SKM-1 treated with dmso at 0.1 percent for 144 hours (cell line): ENCODE results near the gene ADARB2.

Experiments
- DNase-seq: peaks from one replicate; lab custom pipeline; 2025; ENCODE audit not compliant: unreplicated experiment; lab: John Stamatoyannopoulos, UW

The ADARB2 gene

GRCh38 chr10:1509011-1509530 is 228.3 kb downstream of the ADARB2 start:
- no peak for DNase-seq

DNA sequence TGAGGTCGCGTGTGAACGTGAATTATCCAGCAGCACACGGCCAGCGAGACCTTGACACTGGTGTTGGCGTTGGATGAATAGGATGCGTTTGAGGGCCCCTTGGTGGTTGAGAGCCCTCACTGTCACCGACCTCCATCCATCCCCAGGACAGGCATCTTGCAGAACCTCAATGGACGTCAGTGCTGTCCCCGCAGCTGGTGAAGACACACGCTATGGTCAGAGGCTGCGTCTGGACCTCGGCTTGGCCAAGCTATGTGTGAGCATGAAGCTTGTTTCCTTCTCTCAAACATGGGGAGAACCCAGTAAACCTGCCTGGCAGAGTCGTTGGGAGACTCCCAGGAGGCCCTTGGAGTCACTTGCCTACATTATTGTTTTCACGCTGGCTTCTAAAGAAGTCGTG is 229.2 kb downstream of the ADARB2 start:
- DNase-seq = no peak

- DNase-seq = no peak
Measured at GRCh38 chr10:1507436-1507835, 229.9 kb downstream of the ADARB2 start.

GRCh38 chr10:1504940-1505339 is 232.4 kb downstream of the ADARB2 start:
- no peak for DNase-seq

- no peak for DNase-seq
Measured at GRCh38 chr10:1504286-1504685, 233.0 kb downstream of the ADARB2 start.

DNA sequence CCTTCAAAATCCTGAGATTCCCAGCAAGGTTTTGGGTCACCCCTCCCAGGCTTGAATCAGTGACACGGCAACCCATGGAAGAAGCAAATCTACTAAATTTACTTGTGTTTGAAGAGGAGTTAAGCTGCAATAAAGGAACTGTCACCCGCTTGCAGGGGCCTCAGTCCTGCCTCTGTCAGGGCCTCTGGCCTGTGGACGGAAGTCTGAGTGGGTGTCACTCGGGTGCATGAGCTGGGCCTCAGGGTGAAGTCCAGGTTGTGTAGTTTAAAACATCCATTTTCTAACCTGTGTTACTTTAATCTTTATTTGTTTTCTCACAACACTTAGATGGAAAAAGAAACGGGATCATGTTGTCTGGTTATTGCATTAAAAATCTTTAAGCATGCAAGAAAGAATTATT is 234.9 kb downstream of the ADARB2 start:
- no peak for DNase-seq

DNA sequence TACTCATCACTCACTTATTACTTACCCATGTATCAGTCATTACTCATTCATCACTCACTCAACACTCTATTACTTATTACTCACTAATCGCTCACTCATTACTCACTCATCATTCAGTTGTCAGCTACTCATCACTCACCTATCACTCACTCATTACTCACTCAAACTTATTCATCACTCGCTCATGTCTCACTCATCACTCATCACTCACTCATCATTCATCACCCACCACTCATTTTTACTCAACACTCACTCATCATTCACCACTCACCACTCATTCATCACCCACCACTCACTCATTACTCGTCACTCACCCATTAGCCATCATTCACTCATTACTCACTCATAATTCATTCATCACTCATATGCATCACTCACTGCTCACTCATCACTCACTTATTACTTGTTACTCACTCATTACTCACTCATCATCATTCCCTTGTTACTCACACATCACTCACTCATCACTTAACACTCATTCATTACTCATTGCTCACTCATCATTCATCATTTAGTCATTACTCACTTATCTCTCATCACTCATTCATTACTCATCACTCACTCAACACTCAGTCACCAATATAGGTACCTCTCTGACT is 237.9 kb downstream of the ADARB2 start:
- DNase-seq = no peak

DNA sequence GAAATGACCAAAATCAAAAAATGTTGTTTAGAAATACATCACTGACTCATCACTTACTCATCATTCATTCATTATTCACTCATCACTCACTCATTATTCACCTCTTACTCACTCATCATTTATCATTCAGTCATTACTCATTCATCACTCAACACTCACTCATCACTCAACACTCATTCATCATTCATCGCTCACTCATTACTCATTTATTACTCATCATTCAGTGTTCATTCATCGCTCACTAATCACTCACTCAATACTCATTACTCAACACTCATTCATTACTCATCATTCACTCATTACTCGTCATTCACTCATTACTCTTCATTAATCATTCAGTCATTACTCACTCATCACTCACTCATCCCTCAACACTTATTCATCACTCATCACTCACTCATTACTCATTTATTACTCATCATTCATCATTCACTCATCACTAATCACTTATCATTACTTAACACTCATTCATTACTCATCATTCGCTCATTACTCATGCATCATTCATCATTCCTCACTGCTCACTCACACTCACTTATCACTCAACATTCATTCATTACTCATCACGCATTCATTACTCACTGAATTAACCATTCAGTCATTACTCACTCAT is 238.5 kb downstream of the ADARB2 start:
- no peak for DNase-seq

- DNase-seq = no peak
Measured at GRCh38 chr10:1495915-1496517, 241.3 kb downstream of the ADARB2 start.

- no peak for DNase-seq
Measured at GRCh38 chr10:1492641-1493040, 244.7 kb downstream of the ADARB2 start.

GRCh38 chr10:1491901-1492300 is 245.4 kb downstream of the ADARB2 start:
- no peak for DNase-seq

- DNase-seq = no peak
Measured at GRCh38 chr10:1489801-1490200, 247.5 kb downstream of the ADARB2 start.

GRCh38 chr10:1488970-1489548 is 248.3 kb downstream of the ADARB2 start:
- DNase-seq = no peak

GRCh38 chr10:1486841-1487687 is 250.3 kb downstream of the ADARB2 start:
- DNase-seq = no peak

GRCh38 chr10:1485357-1485756 is 252.0 kb downstream of the ADARB2 start:
- DNase-seq = no peak

DNA sequence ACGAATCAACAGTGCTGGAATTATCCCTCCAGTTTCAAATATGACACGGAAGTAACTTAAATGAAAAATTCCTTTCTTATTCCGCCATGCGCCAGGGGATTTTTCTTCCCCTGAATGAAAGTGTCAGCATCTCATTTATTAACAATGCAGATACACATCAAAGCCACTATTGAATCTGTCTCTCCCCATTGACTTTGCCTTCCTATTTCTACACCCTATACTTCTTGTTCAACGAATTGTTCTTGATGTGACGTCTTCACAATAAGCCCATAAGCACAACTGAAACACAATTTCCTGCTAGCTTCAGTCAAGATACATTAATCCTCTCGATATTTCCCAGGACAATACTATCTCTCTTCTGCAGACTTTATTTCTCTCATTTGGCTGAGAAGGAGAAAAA is 253.5 kb downstream of the ADARB2 start:
- DNase-seq = no peak

DNA sequence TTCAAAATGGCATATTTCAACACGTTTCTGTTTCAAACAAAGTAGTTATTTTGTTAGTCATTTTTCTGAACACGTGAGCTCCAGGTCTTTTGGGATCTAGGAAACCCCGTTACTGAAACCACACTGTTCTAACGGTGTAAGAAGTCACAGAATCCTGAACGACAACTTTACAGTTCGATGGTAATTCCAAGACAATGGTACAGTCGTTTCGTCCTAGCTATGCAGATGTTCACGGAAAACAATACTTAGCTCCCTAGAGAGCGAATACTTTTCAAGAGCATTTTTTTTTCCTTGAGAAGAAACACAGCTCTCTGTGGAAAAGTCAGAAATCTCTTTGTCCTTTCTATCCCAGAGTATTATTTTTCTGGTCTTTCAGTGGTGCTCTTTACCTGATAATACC is 254.1 kb downstream of the ADARB2 start:
- no peak for DNase-seq

DNA sequence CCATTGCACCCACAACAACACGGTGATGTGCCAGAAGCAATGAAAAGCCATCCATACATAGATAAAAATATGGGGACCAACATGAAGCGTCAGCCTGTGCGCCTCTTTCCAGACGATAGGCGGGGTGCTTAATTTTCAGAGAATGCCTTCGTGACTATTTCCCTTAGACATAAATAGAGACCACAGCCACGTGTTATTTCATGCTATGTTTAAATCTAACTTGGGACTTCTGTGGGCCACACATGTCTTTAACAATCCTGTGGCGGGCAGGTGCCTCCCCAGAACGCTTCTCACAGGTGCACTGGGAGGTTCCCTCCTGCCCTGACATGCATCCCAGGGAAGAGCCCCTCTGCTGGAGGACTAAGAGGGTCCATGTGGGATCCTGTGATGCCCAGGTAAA is 259.7 kb downstream of the ADARB2 start:
- DNase-seq = no peak

GRCh38 chr10:1476455-1476803 is 260.9 kb downstream of the ADARB2 start:
- DNase-seq = no peak

DNA sequence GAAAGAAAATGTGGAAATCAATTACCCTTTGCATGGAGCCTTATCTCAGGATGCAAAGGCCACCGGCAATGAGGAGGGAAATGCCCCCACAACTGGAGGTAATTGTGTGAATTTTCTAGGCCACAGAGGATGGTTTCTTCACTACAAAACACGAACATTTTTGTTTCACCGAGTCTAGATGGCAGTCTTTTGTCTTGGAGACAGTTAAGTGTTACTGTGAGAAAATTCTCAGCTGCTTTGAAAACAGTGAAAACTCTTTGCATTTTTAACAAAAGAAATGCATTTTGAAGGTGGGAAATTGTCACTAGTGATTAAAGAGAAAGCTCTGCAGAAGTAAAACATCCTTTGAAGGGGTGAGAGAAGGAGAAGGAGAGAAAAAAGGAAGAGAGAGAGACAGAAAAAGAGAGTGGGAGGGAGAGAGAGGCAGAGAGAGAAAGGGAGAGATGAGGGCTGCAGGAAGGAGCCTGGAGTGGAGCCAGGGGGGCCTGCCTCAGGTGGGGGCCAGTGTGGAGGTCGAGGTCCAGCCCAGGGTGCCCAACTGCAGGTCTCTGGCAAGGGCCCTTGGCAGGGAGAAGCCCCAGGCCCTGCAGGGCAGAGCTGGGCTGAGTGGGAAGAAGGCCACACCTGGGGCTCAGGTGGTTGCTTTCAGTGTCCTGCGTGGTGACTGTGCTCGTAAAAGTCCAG is 261.4 kb downstream of the ADARB2 start:
- no peak for DNase-seq

DNA sequence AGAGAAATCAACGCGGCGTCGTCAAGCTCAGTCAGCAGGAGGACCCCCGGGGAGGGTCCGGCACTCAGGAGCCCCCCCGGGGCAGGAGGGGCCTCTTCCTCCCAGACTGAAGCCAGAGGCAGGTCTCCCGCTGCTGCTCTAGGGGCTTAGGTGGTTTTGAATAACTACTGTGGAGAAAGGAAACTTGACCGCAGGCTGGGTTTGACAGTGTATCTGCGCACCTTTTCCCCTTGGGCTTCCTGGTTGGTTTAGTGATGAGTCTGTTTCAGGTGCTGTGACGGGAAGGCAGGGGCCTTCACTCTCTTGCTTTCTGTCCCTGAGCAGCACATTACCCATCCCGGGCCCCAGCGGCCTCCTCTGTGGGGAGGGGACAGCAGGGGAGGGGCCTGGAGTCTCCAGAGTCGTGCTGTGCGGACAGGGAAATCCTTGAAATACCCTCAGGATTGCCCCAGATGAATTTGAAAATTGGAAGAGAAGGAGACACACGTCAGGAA is 262.2 kb downstream of the ADARB2 start:
- DNase-seq = no peak
